Measurements from ENCODE around the gene GNG4.
"Not testable (repeated sequence)": the region's sequence is repeated elsewhere in the genome, so short reads cannot be mapped to it uniquely, and the experiment has no call there.

Gene GNG4

GRCh38 chr1:235549351-235550139 lies 100.0 kb downstream of the GNG4 start:
- no peak overlapping the region for H3K4me2 ChIP-seq
- no peak overlapping the region for H2AFZ ChIP-seq (ENCODE audit: low read depth)
- H3K27me3 ChIP-seq (ENCODE audit: insufficient read depth, low read depth) = no peaks in the 10 kb centered on the region
- H3K79me2 ChIP-seq (ENCODE audit: insufficient read depth, low read depth) = no peaks in the 10 kb centered on the region
- no peaks in the 10 kb centered on the region for H3K36me3 ChIP-seq (ENCODE audit: insufficient read depth)
- no peak overlapping the region for H3K4me3 ChIP-seq (IDR thresholded peaks at IDR 0.05; ENCODE audit: insufficient read depth, low read depth, low read length)
- no peaks in the 10 kb centered on the region for H4K20me1 ChIP-seq (ENCODE audit: insufficient read depth)
- no peak overlapping the region for H3K27ac ChIP-seq
- no peak overlapping the region for H3K9ac ChIP-seq
- no peak for TF ChIP-seq CTCF (conservative IDR thresholded peaks at IDR 0.05; ENCODE audit: low read depth, low read length)
- no peaks in the 10 kb centered on the region for H3K4me1 ChIP-seq (ENCODE audit: low read depth, poor library complexity, severe bottlenecking)

GRCh38 chr1:235546369-235547155 lies 103.0 kb downstream of the GNG4 start:
- H3K36me3 ChIP-seq (ENCODE audit: insufficient read depth); H2AFZ ChIP-seq (ENCODE audit: low read depth); H3K27me3 ChIP-seq (ENCODE audit: insufficient read depth, low read depth); H3K4me2 ChIP-seq; H4K20me1 ChIP-seq (ENCODE audit: insufficient read depth); H3K4me1 ChIP-seq (ENCODE audit: low read depth, poor library complexity, severe bottlenecking); H3K79me2 ChIP-seq (ENCODE audit: insufficient read depth, low read depth); H3K27ac ChIP-seq; H3K9ac ChIP-seq; H3K4me3 ChIP-seq (IDR thresholded peaks at IDR 0.05; ENCODE audit: insufficient read depth, low read depth, low read length): not testable (repeated sequence)

- H3K27ac ChIP-seq = no peak overlapping the region
- TF ChIP-seq CTCF (conservative IDR thresholded peaks at IDR 0.05; ENCODE audit: low read depth, low read length) = no peak
- H3K36me3 ChIP-seq (ENCODE audit: insufficient read depth) = no peaks in the 10 kb centered on the region
- H3K4me2 ChIP-seq = no peak overlapping the region
- no peak overlapping the region for H2AFZ ChIP-seq (ENCODE audit: low read depth)
- H3K4me3 ChIP-seq (IDR thresholded peaks at IDR 0.05; ENCODE audit: insufficient read depth, low read depth, low read length) = no peak overlapping the region
- no peaks in the 10 kb centered on the region for H4K20me1 ChIP-seq (ENCODE audit: insufficient read depth)
- no peak overlapping the region for H3K9ac ChIP-seq
- no peaks in the 10 kb centered on the region for H3K79me2 ChIP-seq (ENCODE audit: insufficient read depth, low read depth)
- H3K4me1 ChIP-seq (ENCODE audit: low read depth, poor library complexity, severe bottlenecking) = no peaks in the 10 kb centered on the region
- H3K27me3 ChIP-seq (ENCODE audit: insufficient read depth, low read depth) = no peaks in the 10 kb centered on the region
These were observed 104.2 kb downstream of the GNG4 start for GRCh38 chr1:235545292-235545930.

- not testable (repeated sequence) for H3K4me2 ChIP-seq; H3K4me3 ChIP-seq (IDR thresholded peaks at IDR 0.05; ENCODE audit: insufficient read depth, low read depth, low read length); H4K20me1 ChIP-seq (ENCODE audit: insufficient read depth); H3K27ac ChIP-seq; H2AFZ ChIP-seq (ENCODE audit: low read depth); H3K27me3 ChIP-seq (ENCODE audit: insufficient read depth, low read depth); H3K36me3 ChIP-seq (ENCODE audit: insufficient read depth); H3K4me1 ChIP-seq (ENCODE audit: low read depth, poor library complexity, severe bottlenecking); H3K9ac ChIP-seq; H3K79me2 ChIP-seq (ENCODE audit: insufficient read depth, low read depth)
These were observed 106.7 kb downstream of the GNG4 start for GRCh38 chr1:235542845-235543244.

- Histone ChIP-seq H3K4me2 (no peak overlapping the region), H2AFZ (ENCODE audit: low read depth) (no peak overlapping the region)
These were observed 116.0 kb downstream of the GNG4 start for GRCh38 chr1:235533476-235534168.

More at GRCh38 chr1:235533476-235534168, 116.0 kb downstream of the GNG4 start:
- TF ChIP-seq CTCF (conservative IDR thresholded peaks at IDR 0.05; ENCODE audit: low read depth, low read length) = no peak
- H3K9ac ChIP-seq = no peak overlapping the region
- no peaks in the 10 kb centered on the region for H4K20me1 ChIP-seq (ENCODE audit: insufficient read depth)
- H3K27ac ChIP-seq = no peak overlapping the region
- H3K27me3 ChIP-seq (ENCODE audit: insufficient read depth, low read depth) = no peaks in the 10 kb centered on the region
- no peaks in the 10 kb centered on the region for H3K4me1 ChIP-seq (ENCODE audit: low read depth, poor library complexity, severe bottlenecking)
- no peaks in the 10 kb centered on the region for H3K79me2 ChIP-seq (ENCODE audit: insufficient read depth, low read depth)
- no peak overlapping the region for H3K4me3 ChIP-seq (IDR thresholded peaks at IDR 0.05; ENCODE audit: insufficient read depth, low read depth, low read length)
- no peaks in the 10 kb centered on the region for H3K36me3 ChIP-seq (ENCODE audit: insufficient read depth)
